ENCODE measurements around the gene SPHKAP.

- TF ChIP-seq CREB5 (CRISPR knock-in tag; IDR thresholded peaks at IDR 0.05; ENCODE audit: low read depth) (no peak), RARB (CRISPR knock-in tag; IDR thresholded peaks at IDR 0.05) (no peak), ZFP30 (CRISPR knock-in tag; IDR thresholded peaks at IDR 0.05) (no peak)
Measured at GRCh38 chr2:228039752-228040534, 141.5 kb downstream of the SPHKAP start.

Data from SK-N-SH treated with all-trans-retinoic acid at 6 μM for 48 hours (cell line).